HG02798 (cell line): ENCODE data around the gene P2RX5.

ENCODE experiments used
- ATAC-seq: cut with Tn5 transposase; IDR thresholded peaks from one replicate; pipeline ENCODE4 v1.9.1; 2021; ENCODE audit warnings: mild to moderate bottlenecking; ENCODE audit not compliant: unreplicated experiment, poor library complexity

Gene P2RX5

DNA sequence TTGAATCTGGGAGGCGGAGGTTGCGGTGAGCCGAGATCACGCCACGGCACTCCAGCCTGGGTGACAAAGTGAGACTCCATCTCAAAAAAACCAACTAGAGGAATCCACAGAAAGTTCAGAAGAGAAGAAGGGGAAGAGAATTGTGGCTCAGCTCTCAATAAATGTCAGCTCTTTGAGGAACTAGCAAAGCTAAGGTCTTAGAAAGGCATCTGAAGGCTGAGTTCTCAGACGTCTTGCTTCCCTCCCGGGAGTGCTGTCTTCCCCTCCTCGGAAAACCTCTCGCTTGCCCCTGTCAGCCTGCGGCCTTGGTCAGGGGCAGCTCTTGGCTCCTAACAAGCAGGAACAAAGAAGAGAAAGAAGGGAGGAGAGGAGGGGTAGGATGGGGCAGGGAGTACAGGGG lies 65.2 kb downstream of the P2RX5 start:
- no peak for ATAC-seq

DNA sequence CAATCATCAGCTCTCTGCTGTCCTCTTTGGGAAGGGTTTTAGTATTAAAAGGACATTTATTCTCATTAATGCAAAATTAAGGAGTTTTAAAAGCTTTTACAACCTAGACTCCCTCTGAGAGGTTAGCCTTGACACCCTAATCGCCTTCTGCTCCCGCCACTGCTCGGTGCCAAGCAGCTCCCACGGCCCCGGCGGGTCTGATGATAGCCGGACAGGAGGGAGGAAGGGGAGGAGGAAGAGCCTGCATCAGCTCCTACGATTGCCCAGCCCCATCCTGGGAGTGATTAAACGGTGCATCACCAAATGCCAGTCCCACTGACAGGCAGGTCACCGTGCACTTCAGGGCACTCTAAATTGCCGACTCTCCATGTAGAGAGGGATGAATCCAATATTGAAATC lies 68.2 kb downstream of the P2RX5 start:
- ATAC-seq = no peak

DNA sequence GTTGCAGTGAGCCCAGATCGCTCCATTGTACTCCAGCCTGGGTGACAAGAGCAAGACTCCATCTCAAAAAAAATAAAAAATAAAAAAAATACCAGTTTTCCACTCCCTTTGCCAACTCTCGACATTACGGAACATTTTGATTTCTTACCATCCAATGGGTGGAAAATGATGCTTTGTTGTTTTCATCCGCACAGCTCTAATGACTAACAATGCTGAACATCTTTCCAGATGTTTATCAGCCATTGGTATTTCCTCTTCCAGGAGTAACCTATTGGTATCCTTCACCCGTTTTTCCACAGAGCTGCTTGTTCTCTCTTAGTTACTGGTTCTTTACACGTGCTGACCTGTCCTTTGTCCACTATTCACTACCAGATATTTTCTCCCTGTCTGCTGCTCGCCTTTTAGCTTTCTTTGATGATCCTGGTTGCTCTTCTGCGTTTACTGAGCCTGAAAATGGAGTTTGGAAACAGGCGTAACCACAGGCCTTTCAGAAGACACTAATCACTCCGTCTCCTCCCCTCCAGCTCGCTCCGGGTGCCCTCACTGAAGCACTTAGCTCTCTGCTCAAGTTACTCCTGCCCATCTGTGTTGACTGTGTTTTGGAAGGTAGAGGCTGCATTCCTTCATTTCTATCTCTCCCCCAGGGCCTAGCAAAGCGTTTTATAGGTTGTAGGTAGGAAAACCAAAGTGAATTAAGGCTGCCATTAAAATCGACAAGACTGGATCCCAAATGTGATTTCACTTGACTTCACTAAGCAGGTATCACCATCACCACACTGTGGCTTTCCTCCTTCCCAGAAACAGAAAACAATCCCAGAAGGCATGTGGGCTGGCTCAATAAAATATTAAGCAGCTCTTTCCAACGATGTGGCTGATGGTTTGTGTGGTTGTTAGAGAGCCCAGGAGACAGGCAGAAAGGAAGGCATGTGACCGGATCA lies 68.9 kb downstream of the P2RX5 start:
- ATAC-seq = no peak
